ENCODE data around the gene KIAA1586.
"Not testable (repeated sequence)": the region's sequence is repeated elsewhere in the genome, so short reads cannot be mapped to it uniquely, and the experiment has no call there.

The KIAA1586 gene

GRCh38 chr6:57046332-57047256 is at the start of gene KIAA1586:
TSS of gene KIAA1586 (plus strand) at chr6:57046693. CDS start at chr6:57046756, 63 bp downstream.
- TF ChIP-seq CTCF (IDR thresholded peaks at IDR 0.05) = not testable (repeated sequence)

GRCh38 chr6:56999049-56999448 is 47.4 kb upstream of the KIAA1586 start:
- TF ChIP-seq CTCF (IDR thresholded peaks at IDR 0.05) = no peak

- no peak for TF ChIP-seq CTCF (IDR thresholded peaks at IDR 0.05)
Measured at GRCh38 chr6:57002197-57002596, 44.3 kb upstream of the KIAA1586 start.

- TF ChIP-seq CTCF (IDR thresholded peaks at IDR 0.05) = no peak
Measured at GRCh38 chr6:57004292-57004691, 42.2 kb upstream of the KIAA1586 start.

- no peak for TF ChIP-seq CTCF (IDR thresholded peaks at IDR 0.05)
Measured at GRCh38 chr6:57006101-57006500, 40.4 kb upstream of the KIAA1586 start.

- no peak for TF ChIP-seq CTCF (IDR thresholded peaks at IDR 0.05)
Measured at GRCh38 chr6:57013521-57013926, 33.0 kb upstream of the KIAA1586 start.

- TF ChIP-seq CTCF (IDR thresholded peaks at IDR 0.05) = no peak
Measured at GRCh38 chr6:57017069-57017468, 29.4 kb upstream of the KIAA1586 start.
